Nephron progenitor cell (in vitro differentiated cells): ENCODE measurements around the gene UBE2R2.
"Not testable (repeated sequence)": the region's sequence is repeated elsewhere in the genome, so short reads cannot be mapped to it uniquely, and the experiment has no call there.

ENCODE experiments used
- DNase-seq: peaks from one replicate; pipeline ENCODE4 v3.0.0; 2021
- H3K27ac Mint-ChIP-seq: 2 replicates; pipeline ENCODE4 v1.8.0; 2021; ENCODE audit warnings: mild to moderate bottlenecking, moderate library complexity, mixed read lengths
- H3K27me3 Mint-ChIP-seq: 2 replicates; pipeline ENCODE4 v1.8.0; 2021; ENCODE audit warnings: mild to moderate bottlenecking, low read depth, mixed read lengths; ENCODE audit not compliant: poor library complexity
- H3K36me3 Mint-ChIP-seq: 2 replicates; pipeline ENCODE4 v1.8.0; 2021; ENCODE audit warnings: low read depth, mixed read lengths
- H3K4me1 Mint-ChIP-seq: 2 replicates; pipeline ENCODE4 v1.8.0; 2021; ENCODE audit warnings: mixed read lengths
- H3K4me3 Mint-ChIP-seq: 2 replicates; pipeline ENCODE4 v1.8.0; 2021; ENCODE audit warnings: mild to moderate bottlenecking, moderate library complexity, mixed read lengths
- H3K9me3 Mint-ChIP-seq: 2 replicates; pipeline ENCODE4 v1.8.0; 2021; ENCODE audit warnings: mild to moderate bottlenecking, moderate library complexity, mixed read lengths
- TF ChIP-seq, protein P1 (sequence below): fragments of 200-600 bp; sonication (generic); IDR thresholded peaks from 2 replicates; pipeline ENCODE4 v1.5.0; 2021; ENCODE audit warnings: antibody characterized with exemption

UBE2R2 gene

DNA sequence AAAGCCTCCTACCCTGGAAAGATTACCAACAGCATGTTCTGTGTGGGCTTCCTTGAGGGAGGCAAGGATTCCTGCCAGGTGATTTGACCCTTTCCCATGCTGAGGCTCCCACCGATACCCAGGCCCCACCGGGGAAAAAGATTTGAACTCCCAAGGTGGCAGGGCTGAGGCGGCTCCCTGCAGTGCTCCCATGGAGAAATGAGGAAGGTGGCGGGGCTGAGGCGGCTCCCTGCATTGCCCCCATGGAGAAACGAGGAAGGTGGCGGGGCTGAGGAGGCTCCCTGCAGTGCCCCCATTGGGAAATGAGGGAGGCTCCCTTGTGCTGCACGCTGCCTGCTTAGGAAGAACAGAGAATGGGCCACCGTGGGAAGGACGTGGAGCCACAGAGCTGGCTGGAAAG, 18.4 kb upstream of the UBE2R2 start:
- Mint-ChIP-seq H3K27ac (no peak overlapping the region), H3K36me3 (no peaks in the 10 kb centered on the region), H3K4me3 (no peak overlapping the region), H3K4me1 (no peaks in the 10 kb centered on the region), H3K27me3 (peaks cover 18% of the 10 kb centered on the region), H3K9me3 (peaks cover 17% of the 10 kb centered on the region)
- no peak for DNase-seq
- TF ChIP-seq, protein P1, sequence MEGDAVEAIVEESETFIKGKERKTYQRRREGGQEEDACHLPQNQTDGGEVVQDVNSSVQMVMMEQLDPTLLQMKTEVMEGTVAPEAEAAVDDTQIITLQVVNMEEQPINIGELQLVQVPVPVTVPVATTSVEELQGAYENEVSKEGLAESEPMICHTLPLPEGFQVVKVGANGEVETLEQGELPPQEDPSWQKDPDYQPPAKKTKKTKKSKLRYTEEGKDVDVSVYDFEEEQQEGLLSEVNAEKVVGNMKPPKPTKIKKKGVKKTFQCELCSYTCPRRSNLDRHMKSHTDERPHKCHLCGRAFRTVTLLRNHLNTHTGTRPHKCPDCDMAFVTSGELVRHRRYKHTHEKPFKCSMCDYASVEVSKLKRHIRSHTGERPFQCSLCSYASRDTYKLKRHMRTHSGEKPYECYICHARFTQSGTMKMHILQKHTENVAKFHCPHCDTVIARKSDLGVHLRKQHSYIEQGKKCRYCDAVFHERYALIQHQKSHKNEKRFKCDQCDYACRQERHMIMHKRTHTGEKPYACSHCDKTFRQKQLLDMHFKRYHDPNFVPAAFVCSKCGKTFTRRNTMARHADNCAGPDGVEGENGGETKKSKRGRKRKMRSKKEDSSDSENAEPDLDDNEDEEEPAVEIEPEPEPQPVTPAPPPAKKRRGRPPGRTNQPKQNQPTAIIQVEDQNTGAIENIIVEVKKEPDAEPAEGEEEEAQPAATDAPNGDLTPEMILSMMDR, result no peak

DNA sequence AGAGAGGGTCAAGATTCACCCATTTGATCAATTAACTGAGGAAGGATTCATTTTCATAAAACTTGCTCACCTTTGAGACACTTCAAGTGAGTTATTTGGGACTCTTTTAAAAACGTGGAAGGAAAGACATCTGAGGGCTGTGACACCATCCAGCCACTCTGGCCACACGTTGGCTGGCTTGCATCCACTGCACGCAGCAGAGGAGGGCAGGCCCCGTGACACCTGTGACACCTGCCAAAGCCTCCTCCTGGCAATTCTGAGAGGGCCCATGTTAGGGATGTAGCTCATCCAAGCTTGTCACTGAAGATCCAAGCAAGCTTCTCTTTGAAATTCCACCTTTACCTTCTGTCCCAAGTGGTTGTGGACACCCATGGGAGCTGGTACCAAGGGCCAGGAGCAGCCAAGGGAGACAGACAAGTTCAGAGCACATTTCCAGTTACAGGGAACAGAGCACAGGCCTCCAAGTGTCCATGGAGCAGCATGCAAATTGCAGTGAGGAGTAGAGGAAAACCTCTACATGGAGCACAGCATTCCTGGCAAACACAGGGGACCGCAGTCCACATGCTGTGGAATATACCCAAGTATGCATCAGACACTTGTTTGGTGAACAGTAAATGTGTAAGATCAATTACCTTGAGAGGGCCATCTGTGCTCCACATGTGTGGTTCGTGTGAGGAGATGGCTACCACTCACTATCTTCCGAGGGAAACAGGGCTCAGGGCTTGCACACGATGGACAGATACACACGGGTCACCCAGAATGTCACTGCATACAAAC, 16.8 kb upstream of the UBE2R2 start:
- TF ChIP-seq, protein P1, result no peak
- no peak overlapping the region for H3K4me3 Mint-ChIP-seq

DNA sequence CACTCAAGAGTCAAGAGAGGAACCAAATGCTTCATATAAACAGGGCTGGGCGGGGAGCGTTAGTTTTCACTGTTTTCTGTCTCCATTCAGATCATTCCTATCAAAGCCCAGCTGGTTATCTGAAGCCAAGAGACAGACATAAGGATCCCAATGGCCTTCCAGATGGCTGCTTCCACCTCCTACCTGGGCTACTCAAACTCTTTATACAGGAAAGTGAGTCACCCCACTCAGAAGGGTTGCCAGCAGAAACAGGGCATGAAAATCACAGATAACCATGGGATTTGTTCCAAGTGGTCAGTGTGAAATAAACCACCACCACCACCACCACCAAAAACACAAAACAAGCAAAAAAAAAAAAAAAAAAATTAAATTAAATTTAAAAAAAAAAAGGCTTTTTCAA, 16.1 kb upstream of the UBE2R2 start:
- H3K9me3 Mint-ChIP-seq, result peaks cover 17% of the 10 kb centered on the region
- H3K27me3 Mint-ChIP-seq, result peaks cover 14% of the 10 kb centered on the region
- no peak overlapping the region for H3K4me3 Mint-ChIP-seq
- no peak overlapping the region for H3K27ac Mint-ChIP-seq
- TF ChIP-seq, protein P1, result no peak
- no peak for DNase-seq
- H3K36me3 Mint-ChIP-seq, result no peaks in the 10 kb centered on the region
- peaks cover 10% of the 10 kb centered on the region for H3K4me1 Mint-ChIP-seq

More for the DNA sequence above, 16.8 kb upstream of the UBE2R2 start:
- Mint-ChIP-seq H3K9me3 (peaks cover 17% of the 10 kb centered on the region), H3K27ac (peak overlapping the region; percentile 10), H3K27me3 (peaks cover 14% of the 10 kb centered on the region), H3K36me3 (no peaks in the 10 kb centered on the region), H3K4me1 (peaks cover 10% of the 10 kb centered on the region)
- DNase-seq, result no peak

- H3K4me3 Mint-ChIP-seq, H3K36me3 Mint-ChIP-seq, H3K27ac Mint-ChIP-seq, DNase-seq, H3K4me1 Mint-ChIP-seq: not testable (repeated sequence)
- H3K9me3 Mint-ChIP-seq, result peaks cover 17% of the 10 kb centered on the region
- peaks cover 14% of the 10 kb centered on the region for H3K27me3 Mint-ChIP-seq
Measured at GRCh38 chr9:33801943-33802500, 14.9 kb upstream of the UBE2R2 start.

DNA sequence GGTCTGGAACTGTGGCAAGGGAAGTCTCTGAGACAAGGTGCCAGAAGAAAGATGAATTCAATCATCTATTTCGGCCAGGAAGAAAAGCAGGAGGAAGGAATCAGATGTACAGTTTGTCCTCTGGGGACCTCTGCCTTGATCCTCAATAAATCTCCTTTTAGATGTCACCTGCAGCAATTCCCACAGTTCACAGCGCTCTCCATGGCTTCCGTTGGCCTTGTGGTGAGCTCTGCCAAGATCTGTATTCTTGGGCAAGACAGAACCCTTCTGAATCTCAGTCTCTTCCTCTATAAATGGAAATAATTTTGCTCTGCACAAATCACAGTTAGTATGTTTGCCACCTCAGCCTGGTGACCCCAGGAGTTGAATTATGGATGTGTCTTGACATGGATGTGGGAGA, 12.8 kb upstream of the UBE2R2 start:
- H3K9me3 Mint-ChIP-seq, H3K27me3 Mint-ChIP-seq, H3K4me3 Mint-ChIP-seq, H3K36me3 Mint-ChIP-seq, DNase-seq: not testable (repeated sequence)
- Mint-ChIP-seq H3K27ac (peak overlapping the region; percentile 49), H3K4me1 (peaks cover 13% of the 10 kb centered on the region)

GRCh38 chr9:33807156-33807555, 9.8 kb upstream of the UBE2R2 start:
- H3K4me3 Mint-ChIP-seq, H3K9me3 Mint-ChIP-seq, DNase-seq, H3K36me3 Mint-ChIP-seq: not testable (repeated sequence)
- Mint-ChIP-seq H3K27me3 (peaks cover 12% of the 10 kb centered on the region), H3K27ac (peak overlapping the region; percentile 18), H3K4me1 (peaks cover 17% of the 10 kb centered on the region)

- H3K4me1 Mint-ChIP-seq, result peaks cover 19% of the 10 kb centered on the region
- H3K9me3 Mint-ChIP-seq, H3K36me3 Mint-ChIP-seq, H3K27me3 Mint-ChIP-seq, DNase-seq, H3K4me3 Mint-ChIP-seq, H3K27ac Mint-ChIP-seq: not testable (repeated sequence)
Measured at GRCh38 chr9:33808979-33809322, 8.0 kb upstream of the UBE2R2 start.

DNA sequence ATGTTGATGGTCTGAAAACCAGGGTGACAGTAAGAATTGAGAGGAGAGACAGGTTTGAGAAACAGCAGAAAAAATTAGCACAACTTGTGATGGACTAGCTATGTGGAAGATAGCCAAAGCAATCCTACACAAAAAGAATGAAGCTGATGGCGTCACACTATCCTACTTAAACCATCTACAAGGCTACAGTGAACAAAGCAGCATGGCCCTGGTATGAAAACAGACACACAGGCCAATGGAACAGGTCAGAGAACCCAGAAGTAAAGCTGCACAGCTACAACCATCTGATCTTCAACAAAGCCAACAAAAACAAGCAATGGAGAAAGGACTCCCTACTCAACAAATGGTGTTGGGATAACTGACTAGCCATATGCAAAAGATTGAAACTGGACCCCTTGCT, 7.5 kb upstream of the UBE2R2 start:
- Mint-ChIP-seq H3K27me3 (peaks cover 7% of the 10 kb centered on the region), H3K36me3 (no peaks in the 10 kb centered on the region), H3K27ac (no peak overlapping the region), H3K4me1 (peaks cover 19% of the 10 kb centered on the region), H3K9me3 (no peaks in the 10 kb centered on the region), H3K4me3 (no peak overlapping the region)
- TF ChIP-seq, protein P1, result no peak
- DNase-seq, result no peak
